Stimulated activated CD8-positive, alpha-beta memory T cell treated with anti-CD3 and anti-CD28 coated beads, Interleukin-4, amount 100 ng/mL, for 24 hours (primary cell): ENCODE measurements around the gene SLC35F3.
"Not testable (repeated sequence)": the region's sequence is repeated elsewhere in the genome, so short reads cannot be mapped to it uniquely, and the experiment has no call there.

Source experiments
- DNase-seq: peaks from one replicate; pipeline ENCODE4 v3.0.0-alpha.2; 2020; ENCODE audit warnings: low read depth

Gene SLC35F3

GRCh38 chr1:233904633-233905415, at the start of gene SLC35F3:
SLC35F3 (plus strand) TSS chr1:233904676.
- DNase-seq: no peak

- no peak for DNase-seq
Measured at GRCh38 chr1:233859446-233859845, 45.0 kb upstream of the SLC35F3 start.

DNA sequence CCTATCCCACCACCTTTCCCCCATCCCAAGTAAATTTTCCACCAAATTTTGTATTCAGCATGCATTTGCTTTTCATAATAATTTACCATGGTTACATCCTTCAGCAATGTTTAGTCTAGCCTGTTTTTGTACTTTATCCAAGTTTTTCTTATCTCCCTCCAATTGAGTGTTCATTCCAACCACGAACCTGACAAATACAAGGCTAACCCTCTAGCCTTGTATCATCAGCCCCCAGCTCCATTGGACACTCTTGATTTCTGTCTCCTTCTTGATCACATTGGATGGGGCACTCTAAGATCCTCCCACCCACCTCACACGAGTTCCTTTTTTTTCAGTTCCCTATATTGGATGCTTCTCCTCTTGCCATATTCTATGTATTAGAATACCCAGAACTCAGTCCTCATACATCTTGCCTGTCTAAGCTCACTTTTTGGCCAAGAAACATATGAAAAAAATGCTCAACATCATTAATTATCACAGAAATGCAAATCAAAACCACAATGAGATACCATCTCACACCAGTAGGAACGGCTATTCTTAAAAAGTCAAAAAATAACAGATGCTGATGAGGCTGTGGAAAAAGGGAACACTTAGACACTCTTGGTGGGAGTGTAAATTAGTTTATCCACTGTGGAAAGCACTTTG, 40.5 kb upstream of the SLC35F3 start:
- no peak for DNase-seq

DNA sequence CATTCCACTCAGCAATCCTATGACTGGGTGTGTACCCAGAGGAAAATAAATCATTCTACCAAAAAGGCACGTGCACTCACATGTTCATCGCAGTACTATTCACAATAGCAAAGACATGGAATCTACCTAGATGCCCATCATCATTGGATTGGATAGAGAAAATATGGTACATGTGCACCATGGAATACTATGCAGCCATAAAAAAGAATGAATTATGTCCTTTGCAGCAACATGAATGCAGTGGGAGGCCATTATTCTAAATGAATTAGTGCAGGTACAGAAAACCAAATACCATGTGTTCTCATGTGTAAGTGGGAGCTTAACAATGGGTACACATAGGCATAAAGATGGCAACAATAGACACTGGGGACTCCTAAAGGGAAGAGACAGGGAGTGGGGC, 39.9 kb upstream of the SLC35F3 start:
- no peak for DNase-seq

- DNase-seq: no peak
Measured at GRCh38 chr1:233865216-233865615, 39.3 kb upstream of the SLC35F3 start.

DNA sequence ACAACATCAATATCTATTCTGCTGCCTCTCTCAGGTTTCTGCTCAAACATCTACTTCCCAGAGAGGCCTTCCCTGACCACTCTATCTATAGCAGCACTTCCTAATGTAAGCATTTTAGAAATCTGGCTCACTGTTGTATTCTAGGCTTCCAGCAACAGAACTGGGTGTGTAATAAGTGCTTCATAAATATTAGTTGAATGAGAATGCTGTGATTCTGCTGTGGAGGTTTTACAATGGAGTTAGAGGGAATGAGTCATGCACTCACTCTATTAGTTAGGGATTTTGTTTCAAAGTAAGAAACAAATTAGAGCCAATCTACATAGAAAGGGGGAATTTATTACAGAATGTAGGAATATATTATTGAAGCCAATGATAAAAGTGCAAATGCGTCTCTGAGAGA, 38.6 kb upstream of the SLC35F3 start:
- DNase-seq: no peak

DNA sequence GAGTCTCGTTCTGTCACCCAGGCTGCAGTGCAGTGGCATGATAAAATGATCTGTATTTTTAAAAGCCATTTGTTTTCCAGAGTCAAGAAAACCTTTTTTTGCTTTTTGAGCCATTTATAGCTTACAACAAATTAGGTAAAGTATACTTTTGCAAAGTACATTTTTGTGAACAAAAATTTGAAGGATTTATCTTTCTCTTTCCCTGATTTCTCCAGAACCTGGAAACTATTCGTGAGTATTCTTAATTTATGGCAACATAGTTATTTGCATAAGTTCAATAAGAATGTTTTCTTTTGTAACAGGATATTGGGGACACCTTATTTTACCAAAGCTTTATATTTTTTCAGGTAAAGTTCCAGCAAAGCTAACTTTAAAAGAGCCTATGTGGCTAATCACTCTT, 37.4 kb upstream of the SLC35F3 start:
- no peak for DNase-seq

- DNase-seq: no peak
Measured at GRCh38 chr1:233868461-233868860, 36.0 kb upstream of the SLC35F3 start.

DNA sequence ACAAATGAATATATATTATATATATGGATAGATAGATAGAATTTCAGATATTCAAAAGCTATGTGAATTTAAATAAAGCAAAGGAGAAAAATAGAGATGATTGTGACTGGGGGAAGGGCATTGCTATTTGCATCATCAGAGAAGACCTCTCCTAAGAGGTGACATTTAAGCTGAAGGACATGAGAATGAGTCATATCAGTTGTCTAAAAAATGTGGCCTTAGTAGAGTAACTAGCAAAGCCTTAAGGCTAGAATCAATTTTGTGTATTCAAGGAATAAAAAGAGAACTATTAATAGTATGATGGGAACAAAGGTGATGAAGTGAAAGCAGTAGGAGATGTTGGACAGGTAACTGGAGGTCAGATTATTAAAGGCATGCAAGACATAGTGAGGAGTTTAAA, 34.8 kb upstream of the SLC35F3 start:
- no peak for DNase-seq

DNA sequence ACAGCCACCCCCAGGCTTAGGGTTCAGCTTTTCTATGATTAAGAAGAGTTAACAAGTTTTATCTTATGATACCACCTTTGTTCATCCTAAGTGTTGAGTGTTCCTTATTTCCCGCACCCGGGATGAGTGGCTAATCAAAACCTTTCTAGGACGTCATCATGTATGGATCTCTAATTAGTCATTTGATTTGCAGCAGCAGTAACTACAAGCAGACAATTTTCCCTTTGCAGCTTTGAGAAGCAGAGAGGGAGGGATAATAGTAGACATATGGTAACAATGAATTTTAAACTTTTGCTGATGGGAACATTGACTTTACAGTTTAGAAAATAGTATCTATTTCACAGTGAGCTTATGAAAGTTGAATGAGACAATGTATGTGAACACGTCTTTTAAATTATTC, 30.8 kb upstream of the SLC35F3 start:
- DNase-seq: no peak

GRCh38 chr1:233879841-233880240, 24.6 kb upstream of the SLC35F3 start:
- no peak for DNase-seq

GRCh38 chr1:233883671-233884070, 20.8 kb upstream of the SLC35F3 start:
- no peak for DNase-seq

DNA sequence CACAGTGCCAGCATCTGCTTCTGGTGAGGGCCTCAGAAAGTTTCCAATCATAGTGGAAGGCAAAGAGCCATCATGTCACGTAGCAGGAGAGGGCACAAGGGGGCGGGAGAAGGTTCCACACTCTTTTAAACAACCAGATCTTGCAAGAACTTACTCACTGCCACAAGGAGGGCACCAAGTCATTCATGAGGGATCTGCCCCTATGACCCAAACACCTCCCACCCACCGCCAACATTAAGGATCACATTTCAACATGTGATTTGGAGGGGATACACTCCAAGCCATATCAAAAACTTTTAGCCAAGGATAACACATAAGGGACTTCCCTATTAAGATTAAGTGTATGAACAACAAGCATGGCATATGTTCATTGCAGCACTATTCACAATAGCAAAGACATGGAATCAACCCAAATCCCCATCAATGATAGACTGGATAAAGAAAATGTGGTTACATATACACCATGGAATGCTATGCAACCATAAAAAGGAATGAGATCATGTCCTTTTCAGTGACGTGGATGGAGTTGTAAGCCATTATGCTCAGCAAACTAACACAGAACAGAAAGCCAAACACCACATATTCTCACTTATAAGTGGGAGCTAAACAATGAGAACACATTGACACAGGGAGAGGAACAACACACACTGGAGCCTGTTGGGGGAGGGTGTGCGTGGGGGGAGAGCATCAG, 19.9 kb upstream of the SLC35F3 start:
- DNase-seq: no peak

DNA sequence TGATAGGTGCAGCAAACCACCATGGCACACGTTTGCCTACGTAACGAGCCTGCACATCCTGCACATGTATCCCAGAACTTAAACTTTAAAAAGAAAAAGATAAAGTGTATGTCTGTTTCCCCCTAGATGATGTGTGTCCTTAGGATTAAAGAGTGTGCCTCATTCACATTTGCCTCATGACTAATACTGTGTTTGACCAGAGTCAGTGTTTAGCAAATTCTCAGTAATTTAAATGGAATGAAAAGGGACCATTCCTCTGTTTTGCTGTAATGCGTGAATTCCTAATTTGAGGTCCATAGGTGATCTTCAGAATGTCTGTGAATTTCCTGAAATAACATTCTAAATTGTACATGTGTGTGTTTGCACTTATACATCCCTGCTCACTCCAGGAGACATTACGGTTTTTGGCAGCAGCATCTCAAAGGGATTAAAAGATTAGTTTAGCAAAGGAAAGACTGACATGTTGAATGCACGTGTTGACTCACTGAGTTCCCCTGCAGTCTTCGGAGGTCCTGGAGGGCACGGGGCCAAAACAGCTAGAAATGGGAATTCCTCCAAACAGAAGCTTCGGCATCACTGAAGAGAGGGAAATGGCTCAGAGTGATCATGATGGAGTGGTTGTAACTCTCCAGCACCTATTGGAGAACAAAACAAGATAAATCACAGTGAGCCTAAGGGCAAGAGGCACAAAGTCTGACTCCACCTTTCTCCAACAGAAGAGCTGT, 19.1 kb upstream of the SLC35F3 start:
- no peak for DNase-seq

DNA sequence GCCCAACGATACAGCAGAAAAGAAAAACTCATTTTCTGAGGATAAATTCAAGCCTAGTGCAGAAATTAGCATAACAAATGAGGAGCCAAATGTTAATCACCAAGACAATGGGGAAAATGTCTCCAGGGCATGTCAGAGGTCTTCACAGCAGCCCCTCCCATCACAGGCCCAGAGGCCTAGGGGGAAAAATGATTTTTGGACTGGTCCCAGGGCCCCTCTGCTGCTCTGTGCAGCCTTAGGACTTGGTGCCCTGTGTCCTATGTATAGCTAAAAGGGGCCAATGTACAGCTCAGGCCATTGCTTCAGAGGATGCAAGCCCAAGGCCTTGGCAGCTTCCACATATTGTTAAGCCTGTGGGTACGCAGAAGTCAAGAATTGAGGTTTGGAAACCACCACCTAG, 13.3 kb upstream of the SLC35F3 start:
- not testable (repeated sequence) for DNase-seq

GRCh38 chr1:233897325-233898162, 6.9 kb upstream of the SLC35F3 start:
- DNase-seq: no peak

DNA sequence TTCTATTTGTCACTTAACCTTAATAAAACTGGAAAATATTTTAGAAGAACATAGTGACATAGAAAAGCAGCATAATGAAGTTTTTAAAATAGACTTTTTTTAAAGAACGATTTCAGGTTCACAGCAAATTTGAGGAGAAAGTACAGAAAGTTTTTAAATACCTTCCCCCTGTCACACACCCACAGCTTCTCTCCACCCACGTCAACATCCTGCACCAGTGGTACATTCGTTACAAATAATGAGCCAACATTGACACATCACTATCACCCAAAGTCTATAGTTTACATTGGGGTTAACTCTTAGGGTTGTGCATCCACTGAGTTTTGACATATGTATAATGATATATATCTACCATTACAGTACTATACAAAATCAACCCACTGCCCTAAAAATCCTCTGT, 3.0 kb upstream of the SLC35F3 start:
- DNase-seq: no peak

DNA sequence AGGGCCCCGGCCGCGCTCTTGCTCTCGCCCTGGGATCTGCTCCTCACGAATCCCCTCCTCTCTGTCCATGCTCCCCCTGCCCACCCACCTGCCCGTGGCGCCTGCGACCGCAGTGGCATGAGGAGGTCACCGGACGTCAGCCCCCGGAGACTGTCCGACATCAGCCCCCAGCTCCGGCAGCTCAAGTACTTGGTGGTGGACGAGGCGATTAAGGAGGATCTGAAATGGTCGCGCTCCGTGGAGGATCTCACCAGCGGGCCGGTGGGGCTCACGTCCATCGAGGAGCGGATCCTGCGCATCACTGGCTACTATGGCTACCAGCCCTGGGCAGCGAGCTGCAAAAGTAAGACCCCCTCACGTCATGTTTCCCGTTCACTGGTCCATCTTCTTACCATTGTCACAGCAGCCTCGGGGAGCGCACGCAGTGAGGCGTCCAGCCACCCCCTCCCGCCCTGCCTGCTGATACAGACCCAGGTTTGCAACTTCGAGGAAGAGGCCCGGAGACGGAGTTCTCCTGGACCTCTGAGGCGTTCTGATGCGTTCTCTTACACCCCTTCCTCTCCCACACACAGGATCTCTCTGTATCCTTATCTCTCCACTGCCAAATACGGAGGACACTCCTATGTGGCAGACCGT, 1.1 kb downstream of the SLC35F3 start:
- DNase-seq: no peak

DNA sequence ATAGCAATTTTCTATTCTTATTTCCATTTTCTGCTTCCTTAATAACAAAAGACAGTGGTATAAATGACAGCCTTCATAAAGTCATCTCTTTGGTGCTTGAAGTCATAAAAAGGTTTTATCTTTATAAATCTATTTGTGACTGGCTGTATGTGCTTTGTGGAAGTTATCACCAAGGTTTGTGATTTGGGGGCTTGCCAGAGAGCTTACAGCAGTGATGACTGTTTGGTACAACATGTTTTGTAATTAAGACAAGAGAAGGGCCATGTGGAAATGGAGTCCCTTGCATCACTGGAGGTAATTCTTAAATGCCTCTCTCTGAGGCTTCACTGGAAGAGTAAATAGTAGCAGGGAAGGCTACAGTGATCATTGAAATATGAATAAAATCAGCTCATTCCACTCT, 2.7 kb downstream of the SLC35F3 start:
- DNase-seq: no peak

GRCh38 chr1:233908092-233908491, 3.6 kb downstream of the SLC35F3 start:
- no peak for DNase-seq

DNA sequence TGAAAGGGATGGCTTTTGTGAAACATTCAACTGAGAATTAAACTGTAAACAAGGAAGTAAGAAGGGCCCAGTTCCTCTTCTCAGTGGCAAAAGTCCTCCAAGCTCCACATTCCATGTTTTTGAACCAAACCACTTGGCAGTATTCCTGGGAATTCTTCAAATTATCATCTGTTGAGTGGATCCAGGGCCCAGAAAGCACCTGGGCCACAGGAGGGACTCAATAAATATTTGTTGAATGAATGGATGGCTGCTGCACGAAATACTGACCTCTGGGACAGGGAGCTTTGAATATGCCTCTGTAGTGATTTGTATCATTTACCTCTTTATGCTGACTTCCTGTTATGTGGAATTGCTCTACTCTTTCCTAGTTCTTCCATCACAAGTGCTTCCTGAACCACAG, 4.7 kb downstream of the SLC35F3 start:
- DNase-seq: no peak
